PC-3 (cell line): ENCODE results near the gene ZFYVE28. TPM values are rescaled to one million over a fixed set of nuclear protein-coding genes. Genes with fewer than 3 reads are reported as not detected.

Experiments
- ATAC-seq: fragments of 200-7000 bp; cut with Tn5 transposase; 2 replicates; pipeline ENCODE4 v1.9.1; 2020; ENCODE audit warnings: mild to moderate bottlenecking, moderate library complexity
- BruUV-seq: library from RNA; stranded (reverse); fragments of 400-500 nt; replicated peaks from 2 replicates; lab custom pipeline; 2021; lab: Mats Ljungman, UMichigan
- CTCF ChIA-PET: fragments of 300-600 bp; sonication (Branson Sonifier 250); formaldehyde crosslinking; loops from one replicate; lab custom pipeline; 2022; ENCODE audit warnings: antibody characterized with exemption; lab: Charles Lee
- POLR2A ChIA-PET: fragments of 300-600 bp; sonication (Branson Sonifier 250); formaldehyde crosslinking; loops from one replicate; lab custom pipeline; 2022; ENCODE audit warnings: antibody characterized with exemption; ENCODE audit not compliant: unreplicated experiment; lab: Charles Lee
- DNase-seq: peaks from one replicate; pipeline ENCODE4 v3.0.0-alpha.2; 2015
- H2AFZ ChIP-seq: fragments of 300-600 bp; sonication (generic); 2 replicates; pipeline ENCODE4 v1.6.0; 2016; ENCODE audit warnings: antibody characterized with exemption, low read length
- H3F3A ChIP-seq: fragments of 300-600 bp; sonication (generic); one replicate; pipeline ENCODE4 v1.6.0; 2017; ENCODE audit warnings: antibody characterized with exemption, low read length, control low read depth, mild to moderate bottlenecking; ENCODE audit not compliant: unreplicated experiment
- H3K27ac ChIP-seq: fragments of 300-600 bp; sonication (generic); 2 replicates; pipeline ENCODE4 v1.5.1; 2016; ENCODE audit warnings: mild to moderate bottlenecking, low read length
- H3K27me3 ChIP-seq: fragments of 300-600 bp; sonication (generic); 2 replicates; pipeline ENCODE4 v1.6.1; 2016; ENCODE audit warnings: low read length, mixed read lengths
- H3K36me3 ChIP-seq: fragments of 300-600 bp; sonication (generic); 2 replicates; pipeline ENCODE4 v1.6.1; 2016; ENCODE audit warnings: low read depth, mixed run types, low read length, mixed read lengths
- H3K4me1 ChIP-seq: fragments of 300-600 bp; sonication (generic); 2 replicates; pipeline ENCODE4 v1.5.1; 2016; ENCODE audit warnings: low read length; ENCODE audit not compliant: insufficient read depth
- H3K4me2 ChIP-seq: fragments of 300-600 bp; sonication (generic); 2 replicates; pipeline ENCODE4 v1.6.0; 2016; ENCODE audit warnings: low read length
- H3K4me3 ChIP-seq: fragments of 300-600 bp; sonication (generic); 2 replicates; pipeline ENCODE4 v1.5.1; 2016; ENCODE audit warnings: mild to moderate bottlenecking, low read length, mixed read lengths
- H3K79me2 ChIP-seq: fragments of 300-600 bp; sonication (generic); 2 replicates; pipeline ENCODE4 v1.6.1; 2017; ENCODE audit warnings: low read length, mixed read lengths
- H3K9ac ChIP-seq: fragments of 300-600 bp; sonication (generic); 2 replicates; pipeline ENCODE4 v1.6.0; 2016; ENCODE audit warnings: mild to moderate bottlenecking, low read length
- H3K9me2 ChIP-seq: fragments of 300-600 bp; sonication (generic); replicated peaks from 2 replicates; pipeline ENCODE4 v1.6.1; 2016; ENCODE audit warnings: mixed run types, low read length, mixed read lengths
- H3K9me3 ChIP-seq: fragments of 300-600 bp; sonication (generic); 2 replicates; pipeline ENCODE4 v1.6.1; 2016; ENCODE audit warnings: low read length, mixed read lengths
- H4K20me1 ChIP-seq: fragments of 300-600 bp; sonication (generic); 2 replicates; pipeline ENCODE4 v1.6.1; 2016; ENCODE audit warnings: low read length, mixed read lengths
- CTCF ChIP-seq: fragments of 300-600 bp; sonication (generic); conservative IDR thresholded peaks from 2 replicates; pipeline ENCODE4 v1.5.1; 2017; ENCODE audit warnings: antibody characterized with exemption, low read depth, mild to moderate bottlenecking, low read length
- EZH2 ChIP-seq: fragments of 300-600 bp; sonication (generic); IDR thresholded peaks from one replicate; pipeline ENCODE4 v1.6.1; 2017; ENCODE audit warnings: antibody characterized with exemption, mild to moderate bottlenecking, low read length; ENCODE audit not compliant: unreplicated experiment
- EZH2phosphoT487 ChIP-seq: fragments of 300-600 bp; sonication (generic); IDR thresholded peaks from 2 replicates; pipeline ENCODE4 v1.6.1; 2018; ENCODE audit warnings: mild to moderate bottlenecking, antibody characterized with exemption, low read length, borderline replicate concordance
- intact Hi-C: fragments of 100-400 bp; cut with micrococcal nuclease; formaldehyde crosslinking; loops from 2 replicates; pipeline ENCODE4 v1.9.0; 2023
- total RNA-seq: library from RNA; depleted of rRNA; stranded (reverse); fragments of >200 nt; gene quantifications from 2 replicates; pipeline ENCODE4 v1.2.3, GENCODE V29; 2014

The ZFYVE28 gene
- total RNA-seq, 1 experiment from 2014 or later = 8.0 TPM

GRCh38 chr4:2448589-2448988 lies 30.1 kb upstream of the ZFYVE28 start:
- ChIA-PET POLR2A (no interaction called here), CTCF (no interaction called here)
- Histone ChIP-seq H3K79me2 (no peaks in the 10 kb centered on the region), H4K20me1 (no peaks in the 10 kb centered on the region), H3K9me2 (no peaks in the 10 kb centered on the region), H3F3A (no peaks in the 10 kb centered on the region), H3K9me3 (no peaks in the 10 kb centered on the region), H3K4me1 (no peaks in the 10 kb centered on the region), H3K36me3 (no peaks in the 10 kb centered on the region), H3K9ac (no peak overlapping the region), H3K4me2 (no peak overlapping the region), H2AFZ (no peak overlapping the region), H3K27me3 (no peaks in the 10 kb centered on the region), H3K4me3 (no peak overlapping the region), H3K27ac (no peak overlapping the region)
- TF ChIP-seq CTCF = no peak
- TF ChIP-seq EZH2phosphoT487 = no peak
- TF ChIP-seq EZH2 = no peak
- intact Hi-C loops = no loop called here
- no TSS peak for BruUV-seq
- no peak for ATAC-seq
- no peak for DNase-seq

- BruUV-seq = no TSS peak
- no peak overlapping the region for H3K27ac ChIP-seq
- TF ChIP-seq CTCF (no peak), EZH2phosphoT487 (no peak), EZH2 (no peak)
- H3F3A ChIP-seq = no peaks in the 10 kb centered on the region
- no peak overlapping the region for H3K9ac ChIP-seq
- H3K9me2 ChIP-seq = no peaks in the 10 kb centered on the region
- H2AFZ ChIP-seq = no peak overlapping the region
- no peak overlapping the region for H3K4me2 ChIP-seq
- CTCF ChIA-PET = no interaction called here
- H4K20me1 ChIP-seq = no peaks in the 10 kb centered on the region
- H3K27me3 ChIP-seq = no peaks in the 10 kb centered on the region
- no peaks in the 10 kb centered on the region for H3K9me3 ChIP-seq
- POLR2A ChIA-PET = no interaction called here
- no peak for DNase-seq
- no peaks in the 10 kb centered on the region for H3K36me3 ChIP-seq
- H3K4me3 ChIP-seq = no peak overlapping the region
- no peaks in the 10 kb centered on the region for H3K4me1 ChIP-seq
- intact Hi-C loops = no loop called here
- H3K79me2 ChIP-seq = no peaks in the 10 kb centered on the region
- ATAC-seq = no peak
Measured at GRCh38 chr4:2446656-2447564, 28.5 kb upstream of the ZFYVE28 start.

- TF ChIP-seq EZH2phosphoT487 = no peak
- no peak for TF ChIP-seq CTCF
- no peak for TF ChIP-seq EZH2
- BruUV-seq = no TSS peak
- ATAC-seq = no peak
- Histone ChIP-seq H3F3A (no peaks in the 10 kb centered on the region), H3K9ac (no peak overlapping the region), H3K9me3 (no peaks in the 10 kb centered on the region), H3K4me2 (no peak overlapping the region), H3K27ac (no peak overlapping the region), H3K79me2 (no peaks in the 10 kb centered on the region), H3K27me3 (no peaks in the 10 kb centered on the region), H2AFZ (no peak overlapping the region), H4K20me1 (no peaks in the 10 kb centered on the region), H3K4me3 (no peak overlapping the region), H3K4me1 (no peaks in the 10 kb centered on the region), H3K36me3 (no peaks in the 10 kb centered on the region; the same call in 1 of the 2 replicates), H3K9me2 (no peaks in the 10 kb centered on the region)
- intact Hi-C loops = no loop called here
- ChIA-PET CTCF (no interaction called here), POLR2A (no interaction called here)
- DNase-seq = no peak
Measured at GRCh38 chr4:2445571-2445970, 27.1 kb upstream of the ZFYVE28 start.
